Fibroblast of villous mesenchyme (primary cell): ENCODE measurements around the gene FNBP1L. TPM values are rescaled to one million over a fixed set of nuclear protein-coding genes. Genes with fewer than 3 reads are reported as not detected.
"Not testable (repeated sequence)": the region's sequence is repeated elsewhere in the genome, so short reads cannot be mapped to it uniquely, and the experiment has no call there.

ENCODE experiments used
- DNase-seq: peaks from one replicate; pipeline ENCODE4 v3.0.0-alpha.2; 2010; ENCODE audit warnings: low read depth
- H3K4me3 ChIP-seq: 2 replicates; pipeline ENCODE4 v1.5.1; 2011; ENCODE audit warnings: low read depth, mild to moderate bottlenecking, low read length
- total RNA-seq: library from RNA; depleted of rRNA; stranded (reverse); fragments of >200 nt; gene quantifications from 2 replicates; pipeline ENCODE4 v1.2.3, GENCODE V29; 2012
- TF ChIP-seq, protein P1 (sequence below): IDR thresholded peaks from 2 replicates; pipeline ENCODE4 v1.5.1; 2012; ENCODE audit warnings: low read depth, mild to moderate bottlenecking, low read length; ENCODE audit not compliant: insufficient read depth

Gene FNBP1L
- total RNA-seq, 1 donor: 10.4 TPM

DNA sequence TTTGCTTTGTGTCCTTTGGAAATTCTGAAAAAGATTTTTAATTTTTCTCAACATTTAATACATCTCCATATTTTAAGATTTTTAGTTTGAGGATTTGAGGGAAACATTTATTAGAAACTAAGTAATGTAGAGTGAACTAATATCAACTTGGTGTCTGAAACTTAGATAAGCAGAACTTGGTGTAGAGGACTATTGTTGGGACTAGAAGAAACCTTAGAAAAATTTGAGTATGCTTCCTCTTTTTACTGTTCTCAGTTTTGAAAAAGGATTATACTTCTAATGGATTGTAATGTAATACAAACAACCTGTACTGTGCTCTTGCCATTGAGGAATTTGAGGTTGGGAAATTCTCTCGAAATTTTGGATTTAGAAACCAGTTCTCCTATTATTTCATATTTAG is 2.4 kb downstream of the FNBP1L start:
- DNase-seq: no peak
- TF ChIP-seq, protein P1, sequence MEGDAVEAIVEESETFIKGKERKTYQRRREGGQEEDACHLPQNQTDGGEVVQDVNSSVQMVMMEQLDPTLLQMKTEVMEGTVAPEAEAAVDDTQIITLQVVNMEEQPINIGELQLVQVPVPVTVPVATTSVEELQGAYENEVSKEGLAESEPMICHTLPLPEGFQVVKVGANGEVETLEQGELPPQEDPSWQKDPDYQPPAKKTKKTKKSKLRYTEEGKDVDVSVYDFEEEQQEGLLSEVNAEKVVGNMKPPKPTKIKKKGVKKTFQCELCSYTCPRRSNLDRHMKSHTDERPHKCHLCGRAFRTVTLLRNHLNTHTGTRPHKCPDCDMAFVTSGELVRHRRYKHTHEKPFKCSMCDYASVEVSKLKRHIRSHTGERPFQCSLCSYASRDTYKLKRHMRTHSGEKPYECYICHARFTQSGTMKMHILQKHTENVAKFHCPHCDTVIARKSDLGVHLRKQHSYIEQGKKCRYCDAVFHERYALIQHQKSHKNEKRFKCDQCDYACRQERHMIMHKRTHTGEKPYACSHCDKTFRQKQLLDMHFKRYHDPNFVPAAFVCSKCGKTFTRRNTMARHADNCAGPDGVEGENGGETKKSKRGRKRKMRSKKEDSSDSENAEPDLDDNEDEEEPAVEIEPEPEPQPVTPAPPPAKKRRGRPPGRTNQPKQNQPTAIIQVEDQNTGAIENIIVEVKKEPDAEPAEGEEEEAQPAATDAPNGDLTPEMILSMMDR: no peak
- no peak overlapping the region for H3K4me3 ChIP-seq

DNA sequence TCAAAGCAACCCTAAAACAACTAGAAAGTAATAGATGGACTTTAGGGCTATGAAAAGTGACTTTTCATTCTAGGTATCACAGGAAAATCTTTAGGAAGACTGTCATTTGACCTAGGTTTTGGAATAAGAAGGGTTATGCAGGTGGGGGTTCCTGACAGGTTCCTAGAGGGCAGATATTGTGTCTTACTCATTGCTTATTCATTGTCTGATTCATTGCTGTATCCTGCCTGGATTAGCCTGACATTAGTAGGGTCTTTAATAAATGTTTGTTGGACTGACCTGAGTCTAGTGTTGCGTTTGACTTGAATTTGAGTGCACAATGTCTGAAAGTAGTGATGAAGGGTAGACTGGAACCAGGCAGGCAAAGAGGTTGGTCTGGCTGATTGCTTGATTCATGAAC is 6.0 kb downstream of the FNBP1L start:
- TF ChIP-seq, protein P1: no peak
- DNase-seq: no peak

DNA sequence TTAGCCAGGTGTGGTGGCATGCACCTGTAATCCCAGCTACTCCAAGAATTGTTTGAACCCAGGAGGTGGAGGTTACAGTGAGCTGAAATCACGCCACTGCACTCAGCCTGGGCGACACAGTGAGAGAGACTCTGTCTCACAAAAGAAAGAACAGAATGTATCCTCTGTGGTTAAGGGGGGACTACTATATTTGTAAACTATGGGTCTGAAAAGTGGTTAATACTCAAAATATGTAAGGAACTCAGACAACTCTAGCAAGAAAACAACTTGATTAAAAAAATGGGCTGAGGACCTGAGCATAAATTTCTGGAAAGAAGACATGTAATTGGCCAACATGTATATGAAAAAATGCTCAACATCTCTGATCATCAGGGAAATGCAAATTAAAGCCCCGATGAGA is 11.2 kb downstream of the FNBP1L start:
- DNase-seq: no peak
- no peak overlapping the region for H3K4me3 ChIP-seq
- TF ChIP-seq, protein P1: no peak

More for the DNA sequence above, 6.0 kb downstream of the FNBP1L start:
- H3K4me3 ChIP-seq: no peak overlapping the region

DNA sequence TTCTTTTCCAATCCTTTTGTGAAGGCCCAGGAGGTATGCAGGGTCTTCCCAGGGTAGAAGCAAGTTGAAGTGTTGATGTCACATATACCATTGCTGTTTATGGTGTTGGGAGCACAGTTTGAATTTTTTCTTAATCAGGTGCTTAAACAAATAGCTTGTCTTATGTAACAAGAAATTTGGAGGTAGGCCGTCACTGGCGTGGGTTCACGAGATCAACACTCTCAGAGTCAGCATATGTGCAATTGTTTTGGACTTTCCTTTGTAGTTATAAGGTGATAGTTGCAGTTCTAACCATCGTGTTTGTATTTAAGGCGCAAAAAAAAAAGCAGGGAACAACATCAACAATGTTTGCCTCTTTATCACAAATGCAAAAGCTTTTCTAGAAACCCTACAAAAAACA is 13.3 kb downstream of the FNBP1L start:
- TF ChIP-seq, protein P1: no peak

DNA sequence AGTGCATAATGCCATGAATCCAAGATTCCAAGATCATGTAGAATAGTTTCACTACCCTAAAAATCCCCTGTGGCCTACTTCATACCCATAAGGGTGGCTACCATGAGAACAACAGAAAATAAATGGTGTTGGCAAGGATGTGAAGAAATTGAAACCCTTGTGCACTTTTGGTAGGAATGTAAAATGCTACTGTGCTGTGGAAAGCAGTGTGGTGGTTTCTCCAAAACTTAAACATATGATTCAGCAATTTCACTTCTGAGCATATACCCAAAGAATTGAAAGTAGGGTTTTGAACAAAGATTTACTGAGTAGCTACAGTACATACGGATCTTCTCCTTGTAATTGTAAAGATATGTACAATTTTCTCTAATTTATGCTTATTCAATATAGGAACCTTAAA is 16.0 kb downstream of the FNBP1L start:
- no peak for DNase-seq
- no peak overlapping the region for H3K4me3 ChIP-seq
- TF ChIP-seq, protein P1: no peak

More for the DNA sequence above, 13.3 kb downstream of the FNBP1L start:
- no peak overlapping the region for H3K4me3 ChIP-seq
- DNase-seq: no peak

DNA sequence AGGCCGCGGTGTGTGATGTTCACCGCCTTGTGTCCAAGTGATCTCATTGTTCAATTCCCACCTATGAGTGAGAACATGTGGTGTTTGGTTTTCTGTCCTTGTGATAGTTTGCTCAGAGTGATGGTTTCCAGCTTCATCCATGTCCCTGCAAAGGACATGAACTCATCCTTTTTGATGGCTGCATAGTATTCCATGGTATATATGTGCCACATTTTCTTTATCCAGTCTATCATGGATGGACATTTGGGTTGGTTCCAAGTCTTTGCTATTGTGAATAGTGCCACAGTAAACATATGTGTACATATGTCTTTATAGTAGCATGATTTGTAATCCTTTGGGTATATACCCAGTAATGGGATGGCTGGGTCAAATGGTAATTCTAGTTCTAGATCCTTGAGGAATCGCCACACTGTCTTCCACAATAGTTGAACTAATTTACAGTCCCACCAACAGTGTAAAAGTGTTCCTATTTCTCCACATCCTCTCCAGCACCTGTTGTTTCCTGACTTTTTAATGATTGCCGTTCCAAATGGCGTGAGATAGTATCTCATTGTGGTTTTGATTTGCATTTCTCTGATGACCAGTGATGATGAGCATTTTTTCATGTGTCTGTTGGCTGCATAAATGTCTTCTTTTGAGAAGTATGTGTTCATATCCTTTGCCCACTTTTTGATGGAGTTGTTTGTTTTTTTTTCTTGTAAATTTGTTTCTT is 17.6 kb downstream of the FNBP1L start:
- DNase-seq, H3K4me3 ChIP-seq: not testable (repeated sequence)

DNA sequence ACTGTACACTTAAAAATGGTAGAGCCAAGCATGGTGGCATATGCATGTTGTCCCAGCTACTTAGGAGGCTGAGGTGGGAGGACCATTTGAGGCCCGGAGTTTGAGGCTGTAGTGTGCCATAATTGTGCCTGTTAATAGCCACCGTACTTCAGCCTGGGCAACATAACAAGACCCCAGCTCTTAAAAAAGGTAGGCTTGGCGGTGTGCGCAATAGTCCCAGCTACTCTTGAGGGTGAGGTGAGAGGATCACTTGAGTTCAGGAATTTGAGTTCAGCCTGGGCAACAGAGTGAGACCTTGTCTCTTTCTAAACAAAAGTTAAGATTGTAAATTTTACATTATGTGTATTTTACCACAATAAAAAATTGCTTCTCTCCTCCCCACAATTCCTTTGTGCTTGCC is 19.7 kb downstream of the FNBP1L start:
- TF ChIP-seq, protein P1: no peak
- no peak for DNase-seq

More for the DNA sequence above, 19.7 kb downstream of the FNBP1L start:
- no peak overlapping the region for H3K4me3 ChIP-seq
